HG03342 (cell line): ENCODE measurements around the gene GPR149.

Source experiments
- ATAC-seq: cut with Tn5 transposase; IDR thresholded peaks from one replicate; pipeline ENCODE4 v1.9.1; 2021; ENCODE audit warnings: mild to moderate bottlenecking, moderate library complexity; ENCODE audit not compliant: unreplicated experiment

GPR149 gene

DNA sequence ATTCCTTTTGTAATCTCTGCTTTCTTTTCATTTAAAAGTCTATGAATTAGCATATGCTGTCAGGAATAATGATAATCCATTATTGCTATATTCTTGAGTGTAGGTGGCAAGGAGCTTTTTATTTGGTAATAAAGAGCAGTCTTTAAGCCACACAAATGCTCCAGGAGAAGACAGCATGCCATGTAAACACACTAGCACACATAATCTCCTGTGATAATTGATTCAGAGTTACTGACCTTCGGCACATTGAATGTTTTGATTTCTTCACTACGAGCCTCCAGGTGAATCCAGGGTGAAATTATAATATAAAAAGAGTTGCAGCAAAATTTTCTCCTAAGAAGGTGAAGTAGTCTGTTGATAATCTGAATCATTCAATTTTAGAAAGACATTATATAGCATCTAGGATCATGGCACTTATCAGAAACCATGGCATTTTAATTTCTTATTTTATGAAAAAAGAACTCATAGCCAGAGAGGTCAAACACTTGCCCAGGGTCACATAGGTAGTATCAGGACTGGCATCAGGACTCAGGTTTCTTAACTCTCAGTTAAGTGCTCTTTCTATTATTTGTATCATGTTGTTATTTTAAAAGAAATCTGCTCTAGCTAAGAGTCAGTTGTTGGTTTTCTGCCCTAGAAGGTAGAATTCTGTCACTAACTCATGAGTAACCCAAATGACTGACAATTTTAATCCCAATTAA lies 84.4 kb downstream of the GPR149 start:
- ATAC-seq = no peak

DNA sequence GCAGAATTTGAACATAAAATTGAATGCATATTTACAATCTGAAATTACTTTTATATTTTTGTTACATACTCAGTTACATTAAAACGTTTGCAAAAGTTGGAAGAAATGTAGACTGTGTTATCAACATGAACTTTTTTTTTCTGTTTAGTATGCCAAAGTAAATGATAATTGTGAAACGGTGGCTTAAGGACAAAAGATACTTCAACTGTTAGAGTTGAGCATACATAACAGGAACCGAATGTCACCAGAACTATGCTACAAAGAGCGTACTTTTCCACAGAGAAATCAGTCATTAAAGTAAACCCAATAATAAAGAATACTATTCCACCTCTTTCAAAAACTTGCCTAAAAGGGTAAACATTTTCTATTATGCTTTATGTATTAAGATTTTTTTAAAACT lies 91.4 kb downstream of the GPR149 start:
- ATAC-seq = no peak

DNA sequence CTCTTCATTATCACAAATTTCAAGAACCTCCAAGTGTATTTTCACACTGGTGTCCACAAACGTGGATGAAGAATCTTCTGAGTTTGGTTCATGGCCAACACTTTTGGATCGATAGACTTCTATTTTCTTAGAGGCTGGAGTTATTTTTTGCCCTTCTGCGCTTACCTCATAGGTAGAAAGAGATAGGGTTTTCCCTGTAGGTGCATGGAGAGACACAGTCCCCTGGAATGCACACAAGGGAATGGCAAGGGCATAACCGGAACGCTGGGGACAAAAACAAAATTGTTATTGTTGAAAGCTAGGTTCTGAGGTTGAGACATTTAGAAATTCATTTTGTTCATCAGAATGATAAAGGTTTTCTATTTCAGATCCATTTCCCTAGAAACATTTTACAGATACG lies 92.0 kb downstream of the GPR149 start:
- ATAC-seq = no peak

DNA sequence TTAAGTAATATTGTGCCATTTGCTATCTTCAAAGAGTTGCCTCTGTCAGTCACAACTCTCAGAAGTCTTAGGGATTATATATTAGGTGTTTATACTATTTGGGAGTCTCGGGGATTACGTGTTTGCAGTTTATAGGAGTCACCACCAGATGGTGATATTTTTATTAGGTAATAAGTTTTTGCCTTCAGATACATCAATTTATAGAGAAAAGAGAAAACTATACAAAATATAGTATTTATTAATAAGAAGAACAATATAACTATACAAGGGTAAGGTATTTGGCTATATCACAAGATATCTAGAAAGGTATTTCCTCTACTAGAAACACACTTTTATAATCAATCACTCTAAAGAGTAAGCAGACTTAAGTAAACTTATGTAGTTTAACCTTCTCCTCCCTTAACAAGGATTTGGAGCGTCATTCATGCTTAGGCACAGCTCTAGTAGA lies 95.0 kb downstream of the GPR149 start:
- ATAC-seq = peak; percentile 65

DNA sequence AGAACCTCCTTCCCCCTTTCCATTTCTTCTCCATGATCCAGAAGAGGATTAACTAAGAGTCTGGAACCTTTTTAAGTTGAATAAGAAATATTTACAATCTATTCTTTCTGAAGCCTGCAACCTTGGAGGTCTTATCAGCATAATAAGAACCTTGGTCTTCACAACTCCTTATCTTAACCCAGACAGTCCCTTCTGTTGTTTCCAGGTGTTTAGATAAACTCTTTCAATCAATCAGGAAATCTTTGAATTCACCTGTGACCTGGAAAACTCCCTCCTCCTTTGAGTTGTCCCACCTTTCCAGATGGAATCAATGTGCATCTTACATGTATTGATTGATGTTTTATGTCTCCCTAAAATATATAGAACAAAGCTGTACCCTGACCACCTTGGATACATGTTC lies 102.1 kb downstream of the GPR149 start:
- no peak for ATAC-seq

DNA sequence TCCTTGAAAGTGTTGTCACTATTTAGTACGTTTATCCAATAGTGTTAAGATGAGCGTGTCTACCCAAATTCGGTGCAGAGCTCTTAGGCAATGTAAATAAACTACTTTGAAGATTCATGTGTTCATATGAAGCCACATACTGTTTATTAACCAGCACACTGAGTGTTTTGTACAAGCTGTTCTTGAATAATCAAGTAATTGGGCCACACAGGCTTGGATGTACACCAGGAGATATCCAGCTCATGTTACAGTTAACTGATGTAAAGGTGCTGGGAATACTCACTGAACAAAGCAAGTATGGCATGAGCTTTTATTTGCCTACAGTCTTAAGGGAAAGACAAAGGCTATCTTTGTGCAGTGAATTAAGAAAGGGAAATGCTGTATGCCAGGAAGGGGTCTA lies 105.1 kb downstream of the GPR149 start:
- ATAC-seq = no peak

DNA sequence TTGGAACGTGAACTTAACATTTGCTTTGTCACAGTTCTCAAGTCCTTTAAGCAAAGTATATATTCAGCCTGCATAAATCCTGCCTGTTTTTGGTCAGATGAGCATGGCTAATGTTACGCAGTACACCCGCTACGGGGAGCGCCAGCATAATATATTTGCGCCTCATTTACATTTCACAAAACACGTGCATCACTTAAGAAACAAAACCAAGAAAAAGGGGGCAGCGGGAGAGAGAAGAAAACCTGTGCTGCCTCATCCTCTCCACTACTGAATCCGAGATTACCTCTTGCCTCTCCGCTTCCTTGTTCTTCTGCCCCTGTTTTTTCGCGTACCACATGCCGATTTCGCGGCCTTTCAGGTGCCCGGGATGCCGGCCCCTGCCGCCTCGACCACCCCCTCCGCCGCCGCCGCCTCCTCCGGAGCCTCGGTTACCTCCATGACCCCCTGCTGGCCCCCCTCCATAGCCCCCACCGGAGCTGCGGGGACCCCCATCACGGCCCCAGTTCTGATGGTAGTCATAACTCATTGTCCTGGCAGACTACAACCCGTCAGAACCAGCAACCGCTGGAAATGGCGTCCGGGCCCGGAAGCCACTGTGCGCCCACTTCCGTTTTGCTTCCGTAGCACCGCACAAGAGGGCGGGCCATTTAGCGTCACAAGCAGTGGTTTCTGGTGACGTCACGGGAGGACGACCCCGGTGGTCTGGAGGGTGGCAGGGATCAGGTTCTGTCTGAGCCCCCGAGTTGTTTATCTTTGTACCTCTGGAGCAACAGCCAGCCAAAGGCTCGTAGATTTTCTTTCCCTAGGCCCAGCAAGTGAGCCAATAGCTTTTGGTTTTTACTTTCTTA lies 105.9 kb downstream of the GPR149 start, which contains the start of gene DHX36:
Gene DHX36 (minus strand): TSS at position 597 of the 848 bp plus-strand sequence. CDS start 71 bp downstream, at position 526.
- peak; percentile 95 for ATAC-seq

DNA sequence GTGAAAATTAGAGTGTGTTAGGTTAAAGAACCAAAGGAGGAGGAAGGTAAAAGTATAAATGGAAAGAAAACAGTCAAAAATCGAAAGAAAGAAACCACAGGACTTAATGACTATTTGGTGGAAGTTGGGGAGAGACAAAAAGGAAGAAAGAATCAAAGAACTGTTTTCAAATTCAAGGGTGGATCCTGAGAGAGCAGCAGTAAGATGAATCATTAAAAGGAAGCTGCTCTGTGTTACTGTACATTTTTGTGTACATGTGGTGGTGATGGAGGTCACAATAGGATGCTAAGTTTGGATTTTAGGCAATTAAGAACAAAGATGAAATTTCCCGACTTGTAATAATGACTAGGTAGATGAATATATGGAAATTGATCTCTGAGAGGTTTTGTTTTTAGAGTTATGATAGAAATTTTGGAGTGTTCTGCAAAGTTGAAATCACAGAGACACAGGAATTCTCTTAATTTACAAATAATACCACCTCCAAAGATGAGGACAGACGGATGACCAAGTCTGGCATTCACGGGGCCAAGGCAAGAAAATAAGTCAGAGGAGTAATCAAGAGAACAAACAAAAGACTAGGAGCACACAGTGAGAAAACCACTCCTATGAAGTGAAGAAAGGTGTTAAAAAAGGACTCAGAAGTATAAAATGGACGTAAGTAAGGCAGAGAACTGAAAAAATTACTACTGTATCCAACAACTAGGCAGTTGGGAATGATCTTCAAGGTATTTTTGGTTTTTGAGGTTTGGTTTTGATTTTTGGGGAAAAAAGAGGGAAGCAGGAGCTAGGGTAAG lies 112.8 kb downstream of the GPR149 start:
- ATAC-seq = no peak

DNA sequence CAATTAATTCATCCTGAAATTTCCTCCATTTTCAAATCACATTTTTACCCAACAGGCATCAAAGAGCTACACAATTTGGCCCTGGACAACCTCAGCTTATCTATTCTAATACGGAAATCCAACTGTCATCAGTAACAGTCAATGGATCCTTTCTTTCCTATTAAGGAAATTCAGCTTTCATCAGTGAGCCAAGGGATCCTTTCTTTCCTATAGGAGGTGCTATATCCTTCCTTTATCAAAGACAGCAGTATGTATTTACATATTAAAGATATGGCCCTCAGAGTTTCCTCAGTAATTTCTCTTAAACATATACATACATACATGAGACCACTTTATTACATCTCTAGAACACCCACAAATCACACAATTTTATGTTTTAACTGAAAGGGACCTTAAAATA lies 115.8 kb downstream of the GPR149 start:
- no peak for ATAC-seq

DNA sequence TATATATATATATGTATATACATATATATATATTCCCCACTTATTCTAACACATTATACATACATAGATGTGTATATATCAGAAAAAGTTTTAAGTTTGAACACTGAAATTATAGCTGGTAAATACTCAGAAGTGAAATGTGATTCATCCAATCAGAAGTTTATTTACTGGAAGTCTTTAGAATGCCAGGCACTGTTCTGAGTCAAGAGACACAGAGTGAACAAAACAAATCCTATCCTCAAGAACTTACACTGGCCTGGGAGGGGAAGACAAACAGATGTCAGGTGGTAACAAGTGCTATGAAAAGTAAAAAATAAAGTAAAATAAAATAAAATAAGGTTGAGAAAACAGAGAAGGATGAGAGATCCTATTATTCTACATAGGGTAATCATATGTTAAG lies 119.2 kb downstream of the GPR149 start:
- no peak for ATAC-seq

DNA sequence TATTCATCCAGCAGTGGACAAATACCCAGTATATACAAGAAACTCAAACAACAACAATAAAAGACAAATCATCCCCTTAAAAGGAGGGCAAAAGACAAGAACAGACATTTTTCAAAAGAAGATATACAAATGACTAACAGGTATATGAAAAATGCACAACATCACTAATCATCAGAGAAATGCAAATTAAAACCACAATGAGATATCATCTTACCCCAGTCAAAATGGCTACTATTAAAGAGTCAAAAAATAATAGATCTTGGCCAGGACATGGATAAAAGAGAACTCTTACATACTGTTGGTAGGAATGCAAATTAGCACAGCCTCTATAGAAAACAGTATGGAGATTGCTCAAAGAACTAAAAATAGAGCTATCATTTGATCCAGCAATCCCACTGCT lies 122.6 kb downstream of the GPR149 start:
- ATAC-seq = no peak

DNA sequence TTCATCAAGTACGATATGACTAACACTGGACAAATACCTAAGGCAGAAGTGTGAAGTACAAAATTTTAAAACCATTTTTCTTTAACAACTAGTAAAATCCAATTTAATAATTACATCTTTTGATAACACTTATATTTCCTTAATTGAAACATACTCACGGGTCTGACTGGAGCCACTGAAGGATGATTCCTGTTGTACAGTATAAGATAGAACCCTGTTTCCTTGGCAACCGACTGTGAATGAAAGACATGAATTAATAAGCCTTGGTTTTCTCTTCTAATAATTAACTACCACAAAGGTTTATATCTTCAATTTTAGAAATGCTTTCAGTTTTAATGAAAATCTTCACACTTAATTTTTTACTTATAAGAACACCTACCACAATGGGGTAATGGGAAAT lies 125.1 kb downstream of the GPR149 start:
- peak; percentile 60 for ATAC-seq

DNA sequence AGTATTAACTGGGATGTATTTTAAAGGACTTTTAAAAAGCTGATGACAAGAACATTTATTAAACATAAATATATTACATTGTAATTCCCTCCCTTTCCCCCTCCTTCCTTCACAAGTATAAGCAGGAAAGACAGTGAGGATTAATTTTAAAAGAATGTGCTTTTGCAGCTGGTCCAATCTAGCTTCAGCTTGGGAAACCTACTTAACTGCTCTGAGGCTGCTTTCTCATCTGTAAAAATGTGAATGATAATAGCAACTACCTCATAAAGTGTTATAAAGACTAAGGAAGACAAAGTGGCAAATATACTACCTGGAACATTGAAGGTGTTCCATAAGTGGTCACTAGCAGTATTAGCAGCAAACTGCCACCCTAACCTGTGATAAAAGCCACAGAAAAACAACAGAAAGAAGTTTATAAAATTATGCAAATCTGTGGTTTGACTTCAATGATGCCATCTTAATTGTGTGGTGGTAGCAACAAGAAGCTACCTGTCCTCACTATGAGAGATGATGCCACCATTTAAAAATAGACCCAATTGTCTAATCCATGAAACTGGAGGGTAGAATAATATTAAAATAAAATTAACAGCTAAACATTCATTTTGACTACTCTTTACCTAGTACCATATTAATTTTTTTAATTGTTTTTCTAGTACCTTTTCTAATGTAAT lies 125.7 kb downstream of the GPR149 start:
- ATAC-seq = no peak

DNA sequence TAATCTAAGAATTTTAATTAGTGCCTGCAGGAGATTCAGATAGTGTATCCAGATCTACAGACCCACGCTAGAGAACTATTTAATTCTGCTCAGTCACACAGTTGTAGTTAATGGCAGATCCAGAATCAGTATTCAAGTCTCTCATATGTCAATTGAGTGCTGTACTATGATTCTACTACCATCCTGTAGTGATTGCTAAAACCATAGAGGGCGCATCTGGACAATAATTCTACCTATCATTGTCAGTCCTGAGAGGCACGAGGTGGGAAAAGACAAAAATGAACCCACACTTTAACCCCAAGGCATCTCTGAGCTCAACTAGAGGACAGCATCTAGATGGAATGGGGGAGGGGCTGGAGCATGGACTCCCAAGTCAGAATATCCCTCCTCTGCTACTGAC lies 128.4 kb downstream of the GPR149 start:
- no peak for ATAC-seq

DNA sequence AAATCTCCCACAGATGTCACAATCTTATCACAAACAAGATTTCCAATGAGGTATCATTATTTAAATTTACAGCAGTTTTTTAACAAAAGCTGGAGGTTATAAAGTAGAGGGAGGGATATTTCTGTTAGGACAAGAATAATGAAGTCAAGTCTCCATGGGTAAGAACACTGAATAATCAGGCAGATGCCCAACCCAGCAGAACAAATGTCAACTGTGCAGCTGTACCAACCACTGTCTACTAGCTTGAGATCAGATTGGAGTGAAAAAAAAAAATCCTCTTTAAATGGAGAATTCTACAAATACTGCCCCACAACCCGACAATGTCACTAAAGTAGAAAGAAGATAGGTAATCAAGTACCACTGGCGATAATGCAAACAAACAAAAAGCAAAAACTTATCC lies 136.0 kb downstream of the GPR149 start:
- no peak for ATAC-seq

DNA sequence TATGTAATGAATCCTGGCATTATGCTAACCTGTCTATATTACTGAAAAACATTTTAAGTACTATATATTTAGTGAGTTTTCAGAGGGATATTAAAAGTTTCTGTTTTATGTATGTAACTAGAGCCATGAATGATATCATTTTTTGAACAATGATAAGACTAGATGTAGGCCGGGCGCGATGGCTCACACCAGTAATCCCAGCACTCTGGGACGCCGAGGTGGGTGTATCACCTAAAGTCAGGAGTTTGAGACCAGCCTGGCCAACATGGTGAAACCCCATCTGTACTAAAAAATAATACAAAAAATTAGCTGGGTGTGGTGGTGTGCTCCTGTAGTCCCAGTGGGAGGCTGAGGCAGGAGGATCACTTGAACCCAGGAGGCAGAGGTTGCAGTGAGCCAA lies 139.8 kb downstream of the GPR149 start:
- ATAC-seq = no peak
